ENCODE results near the gene DLGAP1.

DNA sequence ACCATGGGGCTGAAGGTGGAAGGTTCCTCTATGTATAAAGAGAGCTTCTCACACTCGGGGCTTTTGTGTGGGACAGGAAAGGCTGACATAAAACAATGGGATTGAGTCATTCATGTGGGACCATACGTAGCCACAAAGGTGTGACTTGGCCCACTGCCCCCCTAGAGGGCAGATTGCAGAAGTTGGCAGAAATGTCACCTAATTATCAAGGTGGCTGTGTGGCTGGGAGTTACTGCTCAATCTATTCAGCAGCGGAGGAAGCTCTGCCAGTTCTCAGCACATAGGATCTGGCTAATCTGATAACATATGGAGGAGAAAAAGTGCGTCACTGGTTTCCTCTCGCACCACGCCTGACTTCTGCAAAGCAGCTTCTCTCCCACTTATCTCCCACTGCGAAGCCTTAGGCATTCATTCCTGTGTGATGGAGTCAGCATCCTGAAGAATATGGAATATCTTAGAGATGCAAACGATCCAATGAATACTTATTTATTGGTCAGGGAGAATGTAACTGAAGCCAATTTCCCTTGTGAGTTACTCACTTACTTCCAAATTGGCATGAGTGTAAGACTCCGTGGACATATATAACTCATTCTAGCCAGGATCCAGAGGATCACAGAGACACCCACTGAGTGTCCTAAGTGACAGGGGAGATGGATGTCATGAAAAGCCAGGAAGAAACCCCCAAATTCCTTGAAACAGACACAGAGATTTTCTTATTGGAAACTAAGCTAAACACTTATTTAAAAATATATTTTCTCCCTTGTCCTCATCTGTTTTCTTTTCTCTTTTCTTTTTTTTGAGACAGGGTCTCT lies 660.4 kb downstream of the DLGAP1 start:
- TF ChIP-seq POLR2AphosphoS5 (IDR thresholded peaks at IDR 0.05; ENCODE audit: low read depth): no peak
- TF ChIP-seq, protein P1, sequence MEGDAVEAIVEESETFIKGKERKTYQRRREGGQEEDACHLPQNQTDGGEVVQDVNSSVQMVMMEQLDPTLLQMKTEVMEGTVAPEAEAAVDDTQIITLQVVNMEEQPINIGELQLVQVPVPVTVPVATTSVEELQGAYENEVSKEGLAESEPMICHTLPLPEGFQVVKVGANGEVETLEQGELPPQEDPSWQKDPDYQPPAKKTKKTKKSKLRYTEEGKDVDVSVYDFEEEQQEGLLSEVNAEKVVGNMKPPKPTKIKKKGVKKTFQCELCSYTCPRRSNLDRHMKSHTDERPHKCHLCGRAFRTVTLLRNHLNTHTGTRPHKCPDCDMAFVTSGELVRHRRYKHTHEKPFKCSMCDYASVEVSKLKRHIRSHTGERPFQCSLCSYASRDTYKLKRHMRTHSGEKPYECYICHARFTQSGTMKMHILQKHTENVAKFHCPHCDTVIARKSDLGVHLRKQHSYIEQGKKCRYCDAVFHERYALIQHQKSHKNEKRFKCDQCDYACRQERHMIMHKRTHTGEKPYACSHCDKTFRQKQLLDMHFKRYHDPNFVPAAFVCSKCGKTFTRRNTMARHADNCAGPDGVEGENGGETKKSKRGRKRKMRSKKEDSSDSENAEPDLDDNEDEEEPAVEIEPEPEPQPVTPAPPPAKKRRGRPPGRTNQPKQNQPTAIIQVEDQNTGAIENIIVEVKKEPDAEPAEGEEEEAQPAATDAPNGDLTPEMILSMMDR (IDR thresholded peaks at IDR 0.05; ENCODE audit: insufficient read depth, low read length): no peak

All from HL-60 (cell line).